NCI-H2227 treated with DMSO at 0.1 percent for 48 hours (cell line): ENCODE measurements around the gene RREB1.

Experiments used
- DNase-seq: peaks from one replicate; lab custom pipeline; 2025; lab: John Stamatoyannopoulos, UW

RREB1 gene

DNA sequence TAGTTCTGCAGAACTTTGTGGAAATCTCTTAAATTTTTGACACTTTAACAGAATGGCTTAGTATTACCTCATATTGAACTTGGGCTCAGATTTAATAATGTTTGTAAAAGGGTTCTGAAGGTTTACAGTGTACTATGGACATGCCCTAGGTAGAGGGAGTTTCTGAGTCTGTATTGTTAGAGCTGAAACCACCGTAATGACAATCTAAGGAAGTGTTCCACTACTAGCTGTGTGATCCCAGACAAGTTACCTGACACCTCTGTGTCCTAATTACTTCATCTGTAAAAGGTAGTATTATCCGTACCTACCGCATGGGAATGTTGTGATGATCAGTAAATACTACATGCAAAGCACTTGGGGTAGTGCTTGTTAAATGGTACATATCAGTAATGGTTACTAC lies 86.9 kb downstream of the RREB1 start:
- no peak for DNase-seq

DNA sequence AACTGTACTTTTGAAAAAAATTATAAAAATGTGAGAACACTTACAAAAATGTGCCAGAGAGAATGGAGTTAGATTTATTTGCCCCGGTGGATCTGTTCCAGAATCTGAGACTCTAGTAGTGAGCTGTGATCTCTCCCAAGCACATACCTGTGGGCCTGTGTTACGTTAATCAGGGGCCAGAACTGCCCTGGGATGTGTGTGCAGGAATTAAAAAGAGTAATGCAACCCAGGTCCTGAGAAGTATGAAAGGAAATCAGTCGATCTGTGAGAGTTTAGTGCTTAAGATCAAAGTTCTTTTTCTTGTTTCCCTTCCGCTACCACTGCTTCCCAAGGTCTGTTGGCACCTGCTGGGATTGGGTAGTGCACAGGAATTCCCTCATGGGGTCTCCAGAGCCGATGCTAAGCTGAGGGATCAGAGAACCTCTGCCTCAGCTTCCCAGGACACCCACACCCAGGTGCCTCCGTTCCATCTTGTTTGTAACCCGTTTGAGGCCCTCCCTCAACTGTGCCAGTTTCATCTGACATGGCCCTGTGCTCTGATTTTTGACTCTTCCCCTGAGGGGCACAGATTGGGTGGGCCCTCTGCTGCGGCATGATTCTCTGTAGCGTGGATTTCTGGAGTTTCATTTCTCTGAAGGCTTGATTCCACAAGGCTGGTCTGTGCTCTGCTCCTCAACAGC lies 87.7 kb downstream of the RREB1 start:
- no peak for DNase-seq

DNA sequence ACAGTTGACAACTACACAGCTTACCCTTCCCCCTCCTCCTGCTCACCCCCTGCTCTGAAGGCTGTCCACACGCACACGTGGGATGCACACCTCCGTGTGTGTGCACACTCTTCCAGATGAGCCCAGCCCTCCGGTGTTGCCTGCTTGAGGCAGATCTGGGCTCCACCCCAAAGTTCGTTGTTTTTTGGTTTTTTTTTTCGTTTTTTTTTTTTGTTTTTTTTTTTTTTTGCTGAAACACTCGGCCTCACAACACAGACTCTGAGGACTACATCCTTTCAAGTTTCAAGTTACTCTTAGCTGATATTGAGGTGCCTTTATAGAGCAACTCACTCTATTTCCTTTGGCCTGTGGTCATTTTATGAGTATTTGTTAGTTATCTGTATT lies 88.2 kb downstream of the RREB1 start:
- no peak for DNase-seq

DNA sequence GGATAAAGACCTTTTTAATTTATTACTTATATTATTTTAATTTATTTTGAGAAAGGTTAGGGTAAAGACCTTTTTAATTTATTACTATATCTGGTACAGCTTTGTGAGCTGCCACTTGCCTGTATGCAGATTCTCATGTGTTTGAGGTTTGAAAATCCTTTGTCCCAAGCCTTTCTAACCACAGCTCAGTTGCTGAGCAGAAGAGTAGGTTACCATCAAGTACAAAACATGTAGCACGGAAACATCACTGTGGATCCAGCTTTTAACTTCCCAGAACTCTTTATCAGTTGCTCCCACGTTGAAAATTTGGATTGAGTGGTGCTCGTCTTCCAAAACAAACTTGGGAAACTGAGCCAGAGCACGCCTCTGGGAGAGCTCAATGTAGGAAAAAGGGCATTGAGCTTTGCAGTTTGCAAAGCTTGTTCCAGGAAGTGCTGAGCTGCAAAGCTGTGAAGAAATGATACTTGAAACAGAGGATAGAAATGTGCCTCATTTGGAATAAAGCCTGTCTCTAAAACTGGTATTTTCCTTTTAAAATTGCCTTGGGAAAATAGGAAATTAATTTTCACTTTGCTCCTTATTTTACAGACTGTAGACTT lies 89.0 kb downstream of the RREB1 start:
- DNase-seq = no peak

DNA sequence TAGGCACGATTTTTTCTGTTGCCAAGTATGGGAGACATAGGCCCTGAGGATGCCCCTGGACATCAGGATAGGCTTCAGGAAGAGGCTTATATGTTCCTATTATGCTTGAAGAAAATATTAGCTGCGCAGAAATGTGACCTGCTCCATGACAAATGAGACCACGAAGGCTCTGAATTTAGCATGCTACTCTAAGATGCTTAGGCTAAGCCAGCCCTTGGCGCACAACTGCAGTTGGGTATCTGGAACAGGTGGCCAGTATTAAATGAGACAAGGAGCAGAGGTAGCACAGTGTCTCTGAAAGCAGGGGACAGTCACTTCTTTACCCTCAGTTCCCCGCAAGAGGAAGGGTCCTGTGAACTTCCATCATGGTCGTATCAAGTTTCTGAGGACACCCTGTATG lies 90.0 kb downstream of the RREB1 start:
- DNase-seq = no peak

DNA sequence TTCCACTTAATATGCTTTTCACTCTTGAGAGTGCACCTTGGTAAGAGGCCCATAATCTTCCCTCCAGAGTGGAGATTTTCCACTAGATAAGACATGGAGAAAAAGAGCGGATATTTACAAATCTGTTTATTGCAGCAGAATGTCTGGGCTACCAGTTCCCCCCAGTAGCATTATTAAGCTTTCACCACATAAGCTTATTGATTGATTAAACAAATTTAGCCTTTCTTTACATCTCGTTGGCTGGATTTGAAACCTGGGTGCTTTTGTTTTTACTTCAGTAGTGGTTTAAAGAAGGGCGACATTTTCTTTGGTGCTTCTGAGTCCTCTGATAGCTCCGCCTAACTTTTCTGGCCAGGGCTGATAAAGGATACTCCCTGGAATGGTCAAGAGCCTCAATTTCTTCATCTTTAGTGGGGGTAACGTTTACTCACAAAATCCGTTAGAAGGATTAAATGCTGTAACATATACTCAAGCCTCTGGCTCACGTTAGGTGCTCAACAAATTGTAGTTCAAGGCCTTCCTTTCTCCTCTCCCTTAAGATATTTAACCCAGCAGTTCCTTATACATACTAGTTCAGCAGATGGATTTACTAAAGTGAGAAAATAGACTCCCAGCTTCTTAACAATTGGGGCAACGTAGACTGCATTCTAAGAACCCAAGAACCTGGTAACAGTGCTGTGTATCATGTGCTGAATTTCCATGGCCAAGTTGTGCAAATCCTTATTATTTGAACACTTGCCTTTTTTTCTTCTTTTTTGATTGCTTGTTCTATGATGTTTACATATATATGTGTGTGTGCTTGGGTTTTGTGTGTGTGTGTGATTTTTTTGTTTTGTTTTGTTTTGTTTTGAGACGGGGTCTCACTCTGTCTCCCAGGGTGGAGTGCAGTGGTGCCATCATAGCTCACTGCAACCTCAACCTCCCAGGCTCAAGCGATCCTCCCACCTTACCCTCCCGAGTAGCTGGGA lies 91.4 kb downstream of the RREB1 start:
- no peak for DNase-seq

DNA sequence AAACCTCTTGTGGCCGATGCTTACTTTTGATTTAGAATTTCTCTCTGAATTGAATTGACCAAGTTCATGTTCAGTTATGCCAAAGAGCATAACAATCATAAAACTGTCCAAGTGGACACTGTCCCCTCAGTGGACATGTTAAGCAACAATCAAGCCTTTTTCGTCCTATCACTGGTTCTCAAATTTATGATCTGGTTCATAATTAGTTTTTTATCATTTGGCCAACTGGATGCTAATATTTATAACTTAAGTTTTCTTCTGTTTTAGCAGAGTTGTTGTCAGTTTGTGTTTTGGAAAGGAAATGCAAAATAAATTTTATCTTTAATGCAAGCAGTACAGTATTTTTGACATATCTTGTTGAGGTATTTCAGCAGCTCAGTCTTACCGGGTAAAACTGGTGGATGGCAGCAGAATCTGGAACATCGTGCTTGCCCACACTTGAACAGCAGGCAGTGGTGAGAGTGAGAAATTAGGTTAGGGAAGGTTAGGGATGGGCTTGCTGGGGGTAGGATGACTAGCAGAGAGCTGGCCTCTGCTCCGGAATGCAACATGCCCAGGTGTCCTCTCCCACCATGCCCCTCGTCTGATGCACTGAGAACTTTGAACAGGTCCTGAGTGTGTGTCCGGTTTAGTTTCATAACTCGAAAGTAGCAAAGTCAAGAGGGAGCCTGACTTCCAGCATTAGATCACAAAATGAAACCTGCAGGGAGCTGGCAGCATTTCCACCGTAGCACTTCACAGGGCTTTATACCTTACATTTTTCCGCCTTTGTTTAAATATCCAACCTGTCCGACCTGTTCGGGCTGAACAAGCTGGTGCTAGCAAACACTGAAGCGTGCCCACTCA lies 93.1 kb downstream of the RREB1 start:
- DNase-seq = no peak

DNA sequence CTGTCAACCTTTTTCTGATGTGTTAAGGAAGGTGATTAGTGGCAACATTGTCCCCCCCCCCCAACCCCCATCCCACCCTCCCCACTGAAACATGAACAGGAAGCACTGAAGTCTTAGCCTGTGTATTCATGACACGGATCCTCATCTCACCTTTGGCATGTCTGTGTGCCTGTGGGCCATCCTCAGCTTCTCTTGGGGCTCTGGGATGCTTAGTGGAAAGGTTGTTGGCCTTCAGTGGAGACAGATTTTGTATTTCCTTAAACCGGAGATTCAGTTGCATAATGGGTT lies 93.6 kb downstream of the RREB1 start:
- no peak for DNase-seq

DNA sequence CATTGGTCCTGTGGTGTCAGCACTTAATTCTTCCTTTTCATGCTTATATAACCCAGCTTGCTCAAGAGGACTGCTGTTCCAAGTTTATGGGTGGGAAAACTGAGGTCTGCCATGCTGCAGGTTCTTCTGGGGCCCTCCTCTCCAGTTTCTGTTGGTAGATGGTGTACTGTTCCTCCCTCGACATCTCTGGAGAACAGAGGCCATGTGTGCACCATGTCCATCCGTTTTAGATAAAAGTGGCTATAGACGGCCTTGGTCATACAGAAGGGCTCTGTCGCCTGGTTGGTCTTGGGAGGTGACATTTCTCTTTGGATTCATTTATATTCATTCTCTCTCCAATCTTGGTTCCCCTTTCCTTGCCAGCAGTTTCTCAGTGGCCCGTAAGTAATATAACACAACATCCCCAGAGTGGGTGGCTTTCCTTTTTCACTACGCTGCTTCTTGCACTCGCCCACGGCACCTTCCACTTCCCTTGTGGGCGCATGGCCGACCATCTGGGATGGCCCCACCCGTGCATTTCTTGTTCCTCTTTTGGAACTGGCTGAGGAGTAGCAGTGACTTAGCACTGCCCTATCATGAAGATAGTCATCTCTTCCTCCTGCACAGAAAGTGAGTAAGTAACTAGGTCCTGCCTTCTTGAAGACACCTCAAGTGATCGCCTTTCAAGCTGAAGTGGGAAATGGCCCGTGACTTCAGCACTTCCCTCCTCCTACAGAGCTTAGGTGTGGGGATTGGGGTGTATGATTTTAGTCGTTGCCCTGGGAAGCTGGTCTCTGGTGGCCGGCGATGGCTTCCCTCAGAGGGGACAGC lies 94.2 kb downstream of the RREB1 start:
- no peak for DNase-seq

DNA sequence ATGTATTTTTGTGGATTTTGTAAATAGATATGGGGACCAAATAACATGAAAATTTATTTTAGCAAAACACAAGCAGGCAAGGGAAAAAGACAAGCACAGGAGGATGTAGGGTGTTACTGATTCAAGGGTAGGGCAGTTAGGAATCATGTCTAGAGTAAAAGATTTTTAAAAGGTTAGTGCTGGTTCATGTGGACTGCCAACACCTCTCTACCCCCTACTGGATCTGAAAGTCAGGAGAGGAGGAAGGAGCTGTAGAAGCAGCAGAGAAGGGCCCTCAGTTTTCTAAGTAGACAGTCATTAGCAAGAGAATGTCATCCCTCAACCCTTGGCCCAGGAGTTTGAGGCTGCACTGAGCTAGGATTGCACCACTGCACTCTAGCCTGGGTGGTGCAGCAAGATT lies 95.2 kb downstream of the RREB1 start:
- no peak for DNase-seq

DNA sequence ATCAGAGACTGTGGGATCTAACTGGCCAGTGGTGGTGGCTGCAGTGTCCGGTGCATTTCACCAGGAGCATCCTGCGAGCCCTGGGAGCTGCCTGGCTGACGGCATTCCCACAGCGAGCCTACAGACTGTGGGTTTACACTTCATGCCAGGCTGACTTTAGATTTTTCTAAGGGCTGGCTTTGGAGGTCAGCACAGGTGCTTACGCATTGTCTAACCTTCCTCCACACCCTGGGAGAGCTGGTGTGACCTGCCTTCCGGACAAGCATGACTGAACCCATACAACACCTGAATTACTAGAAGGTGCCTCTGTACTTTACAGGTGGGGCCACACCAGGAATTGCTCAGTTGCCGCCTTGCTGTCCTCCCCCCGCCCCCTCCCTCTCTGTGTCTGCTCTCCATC lies 96.2 kb downstream of the RREB1 start:
- no peak for DNase-seq

DNA sequence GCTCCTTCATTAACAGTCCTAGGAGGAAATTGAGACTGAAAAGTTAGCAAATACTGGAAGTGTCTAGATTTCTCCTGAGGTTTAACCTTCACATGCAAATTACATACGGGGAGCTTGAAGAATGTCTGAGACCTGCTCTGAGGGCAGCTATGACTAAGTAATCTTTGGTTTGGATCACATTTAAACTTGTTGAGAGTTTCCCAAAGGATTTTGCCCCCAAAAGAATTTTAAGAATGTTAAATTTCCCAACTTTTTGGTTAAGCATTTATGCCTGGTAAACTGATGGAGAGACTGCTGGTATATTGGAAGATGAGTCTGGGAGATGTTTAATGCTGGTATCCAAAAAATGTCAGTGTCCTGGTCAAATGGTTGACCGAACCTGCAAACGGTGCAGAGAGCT lies 97.0 kb downstream of the RREB1 start:
- no peak for DNase-seq

DNA sequence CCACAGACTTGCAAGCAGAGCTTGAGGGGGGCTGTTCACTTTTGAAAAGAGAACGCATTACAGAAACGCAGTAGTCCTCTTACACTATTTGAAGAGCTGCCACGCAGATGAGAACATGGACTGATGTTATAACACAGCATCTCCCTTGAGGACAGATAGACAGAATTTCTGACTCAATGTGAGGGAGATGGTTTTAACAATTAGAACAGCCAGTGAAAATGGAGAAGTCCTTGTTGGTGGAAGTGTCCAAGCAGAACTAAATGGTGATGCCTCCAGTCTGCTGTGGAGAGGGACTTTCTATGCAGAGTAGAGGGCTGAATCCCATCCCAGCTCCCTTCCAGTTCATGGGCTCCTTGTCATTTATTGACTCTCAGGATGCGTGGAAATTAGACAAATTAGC lies 100.0 kb downstream of the RREB1 start:
- DNase-seq = no peak

DNA sequence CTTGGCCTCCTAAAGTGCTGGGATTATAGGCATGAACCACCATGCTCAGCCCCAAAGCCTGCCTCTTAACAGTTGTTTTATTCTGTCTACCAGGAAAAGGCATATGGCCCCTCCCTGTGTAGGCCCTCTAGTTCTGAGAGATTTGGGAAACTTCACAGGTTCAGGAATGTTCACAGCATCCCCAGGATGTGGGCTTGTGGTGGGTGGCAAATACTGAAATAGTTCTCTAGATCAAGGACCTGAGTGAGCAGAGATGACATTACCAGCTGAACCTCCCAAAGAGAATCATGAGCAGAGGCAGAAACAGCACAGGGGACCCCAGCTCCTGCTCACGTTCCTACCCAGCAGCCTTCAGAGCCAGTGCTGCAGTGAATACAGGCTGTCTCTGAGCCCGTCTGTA lies 105.7 kb downstream of the RREB1 start:
- DNase-seq = no peak

DNA sequence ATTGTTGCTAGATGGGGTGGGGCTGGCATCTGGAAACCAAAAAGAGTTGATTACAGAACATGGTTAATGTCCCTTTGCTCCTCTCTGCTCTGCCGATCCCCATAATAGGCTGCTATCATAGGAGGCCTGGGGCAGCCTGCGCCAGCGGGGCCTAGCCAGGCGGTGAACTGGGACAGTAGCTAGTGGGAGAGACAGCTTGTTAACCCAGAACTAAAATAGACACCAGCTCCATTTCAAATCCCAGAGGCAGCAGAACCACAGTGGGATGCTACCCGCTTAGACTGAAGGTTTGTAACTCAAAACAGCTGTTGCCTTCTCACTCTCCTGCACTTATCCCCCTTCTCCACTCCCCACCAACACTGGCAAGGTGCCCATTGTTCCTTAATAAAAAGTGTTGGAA lies 106.7 kb downstream of the RREB1 start:
- DNase-seq = no peak

DNA sequence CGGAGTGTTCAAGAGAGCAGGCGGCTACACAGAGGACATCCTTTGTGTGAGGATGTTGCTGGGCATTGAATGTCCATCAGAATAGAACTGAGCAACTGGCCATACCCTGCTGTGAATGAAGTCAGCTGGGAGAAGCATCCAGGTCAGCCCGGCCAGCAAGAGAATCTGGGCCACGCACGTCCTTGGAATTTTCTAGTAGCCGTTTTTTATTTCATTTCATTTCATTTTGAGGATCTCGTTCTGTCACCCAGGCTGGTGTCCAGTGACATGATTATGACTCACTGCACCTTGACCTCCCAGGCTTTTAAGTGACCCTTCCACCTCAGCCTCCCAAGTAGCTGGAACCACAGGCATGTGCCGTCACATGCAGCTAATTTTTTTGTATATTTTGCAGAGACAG lies 107.4 kb downstream of the RREB1 start:
- DNase-seq = no peak

DNA sequence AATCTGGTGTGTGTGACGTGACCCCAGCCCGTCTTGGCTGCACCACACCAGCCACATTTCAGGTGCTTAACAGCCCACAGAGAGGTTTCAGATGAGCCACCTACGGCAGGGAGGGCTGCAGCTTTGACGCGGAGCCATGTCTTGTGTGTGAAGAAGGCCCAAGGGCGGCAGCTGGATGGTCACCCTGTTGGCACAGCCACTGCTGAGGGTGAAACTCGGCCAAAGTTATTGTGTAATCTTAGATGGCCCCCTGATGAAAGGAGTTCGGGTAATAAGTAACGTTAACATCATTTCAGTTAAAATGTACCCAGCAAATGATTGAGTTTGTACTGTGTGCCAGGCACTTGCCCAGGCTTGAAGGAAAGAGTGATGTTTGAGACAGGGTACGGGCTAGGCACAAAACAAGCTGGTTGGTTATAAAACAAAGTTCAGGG lies 108.1 kb downstream of the RREB1 start:
- DNase-seq = no peak

DNA sequence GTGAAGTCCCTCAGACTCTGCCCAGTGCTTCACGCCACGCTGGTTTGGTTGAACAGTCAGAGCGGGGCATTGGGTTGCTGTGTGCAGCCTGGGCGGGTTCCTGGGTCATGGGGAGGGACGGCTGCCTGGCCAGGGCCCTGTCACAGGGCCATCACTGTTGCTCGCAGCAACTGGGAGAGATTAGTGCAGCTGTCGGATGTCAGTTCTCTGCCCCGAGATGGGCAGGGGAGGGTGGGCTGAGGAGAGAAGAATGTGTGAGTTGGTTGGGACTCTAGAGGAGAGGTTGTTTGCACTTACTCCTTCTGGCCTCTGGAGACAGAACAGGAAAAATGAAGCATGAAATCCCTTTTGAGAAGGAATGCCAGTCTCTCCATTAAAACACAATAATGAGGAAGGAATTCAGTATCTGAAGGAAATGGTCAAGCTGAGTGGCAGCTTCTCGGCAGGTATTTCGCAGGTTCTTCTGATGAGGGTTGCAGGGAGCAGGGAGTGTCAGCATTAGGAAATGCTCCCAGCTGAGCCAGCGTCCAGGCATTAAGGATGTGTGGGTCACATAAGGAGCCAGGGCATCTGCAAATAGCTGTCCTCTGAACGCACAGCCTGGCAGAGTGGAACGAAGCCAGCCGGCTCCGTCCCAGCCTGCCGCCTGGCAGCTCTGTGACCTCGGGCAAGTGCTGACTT lies 109.3 kb downstream of the RREB1 start:
- DNase-seq = no peak

DNA sequence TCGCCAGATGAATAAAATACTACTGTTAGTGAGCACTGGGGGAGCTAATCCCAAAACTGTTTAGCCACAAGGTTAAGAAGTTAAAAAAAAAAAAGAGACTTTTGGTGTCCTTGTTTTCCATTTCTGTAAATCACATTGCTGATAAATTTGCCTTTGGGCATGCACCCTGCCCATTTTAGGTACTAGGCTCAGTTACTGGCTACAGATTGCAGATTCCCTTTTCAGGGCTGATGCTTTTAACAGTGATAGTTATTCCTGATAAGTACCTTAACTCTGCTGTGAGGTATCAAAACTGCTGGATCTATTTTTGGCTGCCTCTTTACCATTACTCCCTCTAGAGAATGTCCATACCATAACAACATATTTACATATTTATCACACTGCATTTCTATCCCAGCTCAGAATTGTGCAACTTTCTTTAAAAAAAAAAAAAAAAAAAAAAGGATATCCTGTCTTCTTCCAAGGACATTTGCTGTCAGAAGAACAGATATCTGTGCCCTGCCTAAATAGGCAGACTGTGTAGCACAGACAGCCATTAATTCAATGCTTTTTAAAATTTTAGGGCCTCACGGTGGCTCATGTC lies 110.7 kb downstream of the RREB1 start:
- no peak for DNase-seq

DNA sequence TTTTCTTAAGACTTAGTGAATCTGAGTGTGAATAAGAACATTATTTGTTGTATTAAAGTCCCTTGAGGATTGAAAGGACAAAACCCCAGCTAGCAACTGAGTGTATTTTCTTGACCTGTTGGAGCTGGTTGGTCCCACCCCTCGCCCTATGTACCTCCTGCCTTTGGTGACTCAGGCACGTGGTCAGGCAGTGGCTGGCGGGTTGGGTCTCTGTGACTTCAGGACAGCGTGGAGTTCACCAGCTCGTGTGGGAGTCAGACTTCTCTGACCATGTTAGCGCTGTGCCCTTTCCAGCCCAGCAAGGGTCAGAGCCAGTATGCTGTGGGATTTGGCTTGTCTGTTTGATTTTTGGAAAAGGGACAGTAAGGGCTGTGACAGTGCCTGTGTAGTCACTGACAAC lies 111.5 kb downstream of the RREB1 start:
- no peak for DNase-seq

DNA sequence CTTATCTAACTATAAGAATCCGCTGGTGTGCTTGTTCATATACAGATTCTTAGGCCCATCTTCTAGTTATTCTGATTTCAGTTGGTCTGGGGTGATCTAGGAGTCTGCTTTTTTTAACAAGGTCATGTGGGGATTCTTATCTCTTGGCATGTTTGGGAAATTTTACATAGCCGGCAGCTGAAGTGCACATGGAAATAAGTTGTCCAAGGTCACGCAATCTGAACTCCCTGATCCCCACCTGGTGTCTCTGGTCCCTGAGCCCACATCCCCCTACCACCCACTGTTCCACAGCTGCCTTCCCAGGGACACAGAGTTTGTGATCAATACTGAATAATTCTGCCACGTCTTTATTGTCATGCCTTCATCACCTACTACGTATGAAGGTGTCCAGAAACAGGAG lies 114.4 kb downstream of the RREB1 start:
- no peak for DNase-seq
